HFF-Myc (cell line): ENCODE data around the gene BORA.
A peak's percentile ranks its signal among the peaks of the same experiment; 100 is the strongest.

Experiments
- DNase-seq: peaks from one replicate; pipeline ENCODE4 v3.0.0-alpha.2; 2011; ENCODE audit warnings: low read depth; ENCODE audit errors: extremely low read depth
- H3K4me3 ChIP-seq: replicated peaks from 2 replicates; pipeline ENCODE4 v1.5.1; 2011; ENCODE audit warnings: low read depth, mild to moderate bottlenecking, control low read depth, low read length
- CTCF ChIP-seq: IDR thresholded peaks from 2 replicates; pipeline ENCODE4 v1.5.1; 2012; ENCODE audit warnings: mild to moderate bottlenecking, low read depth, low read length, control low read depth; ENCODE audit errors: missing control alignments

BORA gene

GRCh38 chr13:72726726-72727416 lies 852 bp upstream of the BORA start:
- H3K4me3 ChIP-seq, result peak overlapping the region; percentile 95
- DNase-seq, result no peak

GRCh38 chr13:72728290-72728605 lies 525 bp downstream of the BORA start:
- TF ChIP-seq CTCF, result no peak
- DNase-seq, result no peak
- H3K4me3 ChIP-seq, result peak overlapping the region; percentile 95

More at GRCh38 chr13:72726726-72727416, 852 bp upstream of the BORA start:
- no peak for TF ChIP-seq CTCF

- no peak overlapping the region for H3K4me3 ChIP-seq
- no peak for DNase-seq
- no peak for TF ChIP-seq CTCF
Measured at GRCh38 chr13:72737033-72737432, 9.3 kb downstream of the BORA start.

- DNase-seq, result no peak
- no peak for TF ChIP-seq CTCF
- no peak overlapping the region for H3K4me3 ChIP-seq
Measured at GRCh38 chr13:72740015-72740414, 12.3 kb downstream of the BORA start.

GRCh38 chr13:72745260-72745659 lies 17.5 kb downstream of the BORA start:
- DNase-seq, result no peak
- TF ChIP-seq CTCF, result no peak
- H3K4me3 ChIP-seq, result no peak overlapping the region

- no peak for TF ChIP-seq CTCF
- DNase-seq, result no peak
- H3K4me3 ChIP-seq, result no peak overlapping the region
Measured at GRCh38 chr13:72751220-72751619, 23.5 kb downstream of the BORA start.

GRCh38 chr13:72754111-72754510 lies 26.4 kb downstream of the BORA start:
- no peak for DNase-seq
- no peak overlapping the region for H3K4me3 ChIP-seq
- TF ChIP-seq CTCF, result no peak
